ENCODE measurements around the gene KLK8. TPM values are rescaled to one million over a fixed set of nuclear protein-coding genes. Genes with fewer than 3 reads are reported as not detected.

The KLK8 gene
- total and polyA plus RNA-seq, 10 donors: 0.56 TPM; not detected in 9

DNA sequence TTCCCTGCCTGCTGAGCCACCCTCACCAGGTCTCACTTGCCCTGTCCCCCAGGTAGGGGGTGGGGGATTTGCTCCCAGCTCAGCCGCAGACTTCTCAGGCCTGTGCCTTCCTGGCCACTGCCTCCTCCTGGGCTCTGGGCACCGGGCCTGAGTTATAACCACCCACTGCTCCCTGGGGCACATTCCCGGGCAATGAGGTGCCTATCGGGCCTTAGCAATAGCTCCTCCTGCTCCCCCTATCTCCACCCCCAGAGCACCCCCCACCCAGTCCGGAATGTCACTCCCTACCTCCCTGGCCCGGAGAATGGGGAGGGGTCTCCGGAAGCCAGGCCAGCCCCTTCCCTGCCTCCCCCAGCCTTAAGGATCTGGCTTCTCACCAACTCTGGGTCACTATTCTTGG lies 48.5 kb downstream of the KLK8 start, which contains the start of gene KLK5:
TSS of gene KLK5 (minus strand) at position 129 of the 400 bp plus-strand sequence. CDS start 381 bp downstream, outside the sequence.
- 3 to 24% (median 12%) methylated on average over 4 to 7 of the region's 7 CpGs for WGBS, 5 donors
- TF ChIP-seq, protein P1, sequence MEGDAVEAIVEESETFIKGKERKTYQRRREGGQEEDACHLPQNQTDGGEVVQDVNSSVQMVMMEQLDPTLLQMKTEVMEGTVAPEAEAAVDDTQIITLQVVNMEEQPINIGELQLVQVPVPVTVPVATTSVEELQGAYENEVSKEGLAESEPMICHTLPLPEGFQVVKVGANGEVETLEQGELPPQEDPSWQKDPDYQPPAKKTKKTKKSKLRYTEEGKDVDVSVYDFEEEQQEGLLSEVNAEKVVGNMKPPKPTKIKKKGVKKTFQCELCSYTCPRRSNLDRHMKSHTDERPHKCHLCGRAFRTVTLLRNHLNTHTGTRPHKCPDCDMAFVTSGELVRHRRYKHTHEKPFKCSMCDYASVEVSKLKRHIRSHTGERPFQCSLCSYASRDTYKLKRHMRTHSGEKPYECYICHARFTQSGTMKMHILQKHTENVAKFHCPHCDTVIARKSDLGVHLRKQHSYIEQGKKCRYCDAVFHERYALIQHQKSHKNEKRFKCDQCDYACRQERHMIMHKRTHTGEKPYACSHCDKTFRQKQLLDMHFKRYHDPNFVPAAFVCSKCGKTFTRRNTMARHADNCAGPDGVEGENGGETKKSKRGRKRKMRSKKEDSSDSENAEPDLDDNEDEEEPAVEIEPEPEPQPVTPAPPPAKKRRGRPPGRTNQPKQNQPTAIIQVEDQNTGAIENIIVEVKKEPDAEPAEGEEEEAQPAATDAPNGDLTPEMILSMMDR (IDR thresholded peaks at IDR 0.05 in 8 of 11, conservative IDR thresholded peaks at IDR 0.05 in 3 of 11): no peak
- TF ChIP-seq POLR2A (IDR thresholded peaks at IDR 0.05) (no peak), POLR2AphosphoS5 (IDR thresholded peaks at IDR 0.05) (no peak)
- Histone ChIP-seq H3K27ac (no peak within 1 kb of the TSS), H3K27me3 (replicated peaks in 1 of 7) (peaks cover 0 to 71% (median 0%) of the 10 kb centered on the region in 7 donors), H3K4me3 (no peak within 1 kb of the TSS), H3K4me1 (no peaks in the 10 kb centered on the region), H3K36me3 (no peaks in the 10 kb centered on the region), H3K9me3 (no peaks in the 10 kb centered on the region)
- no peak for DNase-seq
- intact Hi-C loops (cut with DNase I; ENCODE audit: low total_unique reads): no loop called here

DNA sequence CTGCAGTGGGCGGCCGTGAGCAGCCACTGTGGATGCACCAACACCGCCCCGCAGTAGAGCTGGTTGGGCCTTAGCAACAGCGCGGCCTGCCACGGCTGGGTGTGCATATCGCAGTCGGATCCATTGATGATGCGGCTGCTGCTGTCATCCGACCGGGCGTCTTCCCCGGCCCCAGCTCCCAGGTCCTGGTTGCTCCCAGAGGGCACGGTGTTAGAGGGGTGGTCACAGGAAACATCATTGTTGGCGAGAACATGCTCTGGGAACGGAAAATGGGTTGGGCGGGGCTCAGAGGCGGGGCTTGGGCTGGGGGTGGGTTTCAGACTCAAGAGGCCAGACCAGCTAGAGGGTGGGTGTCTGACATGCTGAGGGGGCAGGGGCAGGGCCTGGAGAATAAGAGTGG lies 51.5 kb downstream of the KLK8 start:
- 44 to 73% (median 59%) methylated on average over 17 to 19 of the region's 19 CpGs for WGBS, 5 donors
- TF ChIP-seq, protein P1 (IDR thresholded peaks at IDR 0.05 in 8 of 11, conservative IDR thresholded peaks at IDR 0.05 in 3 of 11): no peak
- TF ChIP-seq POLR2AphosphoS5 (IDR thresholded peaks at IDR 0.05) (no peak), POLR2A (IDR thresholded peaks at IDR 0.05) (no peak)
- Histone ChIP-seq H3K27ac (no peak overlapping the region), H3K36me3 (no peaks in the 10 kb centered on the region), H3K9me3 (no peaks in the 10 kb centered on the region), H3K27me3 (replicated peaks in 1 of 7) (peaks cover 0 to 53% (median 0%) of the 10 kb centered on the region in 7 donors), H3K4me3 (no peak overlapping the region), H3K4me1 (no peaks in the 10 kb centered on the region)
- intact Hi-C loops (cut with DNase I; ENCODE audit: low total_unique reads): no loop called here
- DNase-seq: no peak

DNA sequence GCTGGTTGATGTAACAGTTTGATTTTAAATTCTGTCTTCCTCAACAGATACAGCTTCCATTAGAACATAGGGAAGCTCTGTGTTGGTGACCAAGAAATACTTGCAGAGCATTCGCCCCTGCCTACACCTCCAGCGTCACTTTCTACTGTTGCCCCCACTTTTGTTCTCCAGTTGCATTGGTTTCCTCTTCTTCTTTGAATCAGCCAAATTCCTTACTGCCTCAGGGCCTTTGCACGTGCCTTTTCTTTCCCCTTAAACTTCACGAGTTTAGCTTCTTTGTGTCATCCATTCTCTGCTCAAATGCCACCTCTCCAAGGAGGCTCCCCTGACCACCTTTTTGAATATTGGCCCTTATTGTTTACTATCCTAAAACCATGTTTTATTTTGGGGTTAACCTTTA lies 54.3 kb downstream of the KLK8 start:
- H3K27ac ChIP-seq: no peak overlapping the region
- 75 to 91% (median 79%) methylated on average over 4 of the region's 4 CpGs for WGBS, 5 donors
- peaks cover 0 to 35% (median 0%) of the 10 kb centered on the region in 7 donors for H3K27me3 ChIP-seq (replicated peaks in 1 of 7)
- DNase-seq: no peak
- H3K9me3 ChIP-seq: peaks cover 0 to 4% (median 0%) of the 10 kb centered on the region in 8 donors
- H3K4me1 ChIP-seq: no peaks in the 10 kb centered on the region
- intact Hi-C loops (cut with DNase I; ENCODE audit: low total_unique reads): no loop called here
- TF ChIP-seq POLR2AphosphoS5 (IDR thresholded peaks at IDR 0.05) (no peak), POLR2A (IDR thresholded peaks at IDR 0.05) (no peak)
- TF ChIP-seq, protein P1 (IDR thresholded peaks at IDR 0.05 in 8 of 11, conservative IDR thresholded peaks at IDR 0.05 in 3 of 11): no peak
- no peak overlapping the region for H3K4me3 ChIP-seq
- no peaks in the 10 kb centered on the region for H3K36me3 ChIP-seq

Other genes starting within 250 kb of the KLK8 start
- not detected for gene GPR32, start 231.1 kb downstream of the KLK8 start, total RNA-seq
- not detected for gene GPR32, start 231.1 kb downstream of the KLK8 start, polyA plus RNA-seq
- not detected for gene ACP4, start 211.2 kb downstream of the KLK8 start, total RNA-seq
- not detected for gene ACP4, start 211.2 kb downstream of the KLK8 start, polyA plus RNA-seq
- gene KLK1, start 177.8 kb downstream of the KLK8 start, total RNA-seq: 10 to 100 TPM in 4 of 7 donors, 1 to 10 TPM in 3; 1.3 to 28.6 (median 10.7) TPM
- gene KLK1, start 177.8 kb downstream of the KLK8 start, polyA plus RNA-seq: 10 to 100 TPM; 16.3 to 56.5 (median 54.5) TPM
- not detected for gene KLK15, start 168.0 kb downstream of the KLK8 start, total RNA-seq
- under 1 TPM in 2 of 3 donors, not detected in 1; 0.07 to 0.13 TPM for gene KLK15, start 168.0 kb downstream of the KLK8 start, polyA plus RNA-seq
- gene KLK3, start 146.7 kb downstream of the KLK8 start, total RNA-seq: not detected
- under 1 TPM in 1 of 3 donors, not detected in 2; 0.03 TPM for gene KLK3, start 146.7 kb downstream of the KLK8 start, polyA plus RNA-seq
- gene KLK2, start 128.2 kb downstream of the KLK8 start, total RNA-seq: 1 to 10 TPM in 1 of 7 donors, under 1 TPM in 1, not detected in 5; 0.37 to 1.2 TPM
- gene KLK2, start 128.2 kb downstream of the KLK8 start, polyA plus RNA-seq: under 1 TPM; 0.65 to 0.86 (median 0.65) TPM
- gene KLK4, start 90.2 kb downstream of the KLK8 start, total RNA-seq: not detected
- under 1 TPM; 0.19 to 0.26 (median 0.20) TPM for gene KLK4, start 90.2 kb downstream of the KLK8 start, polyA plus RNA-seq
- gene KLK5, start 48.6 kb downstream of the KLK8 start, total RNA-seq: under 1 TPM in 1 of 7 donors, not detected in 6; 0.79 TPM
- under 1 TPM in 1 of 3 donors, not detected in 2; 0.13 TPM for gene KLK5, start 48.6 kb downstream of the KLK8 start, polyA plus RNA-seq
- 1 to 10 TPM in 5 of 7 donors, under 1 TPM in 1, not detected in 1; 0.79 to 9.5 (median 3.0) TPM for gene KLK6, start 32.0 kb downstream of the KLK8 start, total RNA-seq
- 1 to 10 TPM in 1 of 3 donors, under 1 TPM in 2; 0.43 to 5.8 (median 0.80) TPM for gene KLK6, start 32.0 kb downstream of the KLK8 start, polyA plus RNA-seq
- gene KLK7, start 17.7 kb downstream of the KLK8 start, total RNA-seq: 1 to 10 TPM in 1 of 7 donors, under 1 TPM in 1, not detected in 5; 0.23 to 1.6 TPM
- gene KLK7, start 17.7 kb downstream of the KLK8 start, polyA plus RNA-seq: under 1 TPM; 0.03 to 0.45 (median 0.09) TPM
- gene KLK10, start 18.1 kb upstream of the KLK8 start, total RNA-seq: not detected
- under 1 TPM; 0.06 to 0.13 (median 0.09) TPM for gene KLK10, start 18.1 kb upstream of the KLK8 start, polyA plus RNA-seq
- gene KLK11, start 25.0 kb upstream of the KLK8 start, total RNA-seq: not detected
- under 1 TPM in 2 of 3 donors, not detected in 1; 0.09 to 0.29 TPM for gene KLK11, start 25.0 kb upstream of the KLK8 start, polyA plus RNA-seq
- gene KLK12, start 33.4 kb upstream of the KLK8 start, total RNA-seq: not detected
- under 1 TPM in 1 of 3 donors, not detected in 2; 0.16 TPM for gene KLK12, start 33.4 kb upstream of the KLK8 start, polyA plus RNA-seq
- gene KLK13, start 63.5 kb upstream of the KLK8 start, total RNA-seq: not detected
- gene KLK13, start 63.5 kb upstream of the KLK8 start, polyA plus RNA-seq: under 1 TPM in 1 of 3 donors, not detected in 2; 0.13 TPM
- gene KLK14, start 81.3 kb upstream of the KLK8 start, total RNA-seq: under 1 TPM in 2 of 7 donors, not detected in 5; 0.44 to 0.63 TPM
- gene KLK14, start 81.3 kb upstream of the KLK8 start, polyA plus RNA-seq: under 1 TPM; 0.12 to 0.33 (median 0.22) TPM
- 1 to 10 TPM; 4.5 to 8.2 (median 6.5) TPM for gene CTU1, start 106.8 kb upstream of the KLK8 start, total RNA-seq
- 1 to 10 TPM; 1.1 to 4.0 (median 2.6) TPM for gene CTU1, start 106.8 kb upstream of the KLK8 start, polyA plus RNA-seq
- 10 to 100 TPM; 26.9 to 81.3 (median 42.1) TPM for gene SIGLEC9, start 123.3 kb upstream of the KLK8 start, total RNA-seq
- 10 to 100 TPM in 1 of 3 donors, 1 to 10 TPM in 2; 4.6 to 13.5 (median 5.7) TPM for gene SIGLEC9, start 123.3 kb upstream of the KLK8 start, polyA plus RNA-seq
- 10 to 100 TPM; 23.1 to 59.9 (median 31.3) TPM for gene SIGLEC7, start 140.7 kb upstream of the KLK8 start, total RNA-seq
- gene SIGLEC7, start 140.7 kb upstream of the KLK8 start, polyA plus RNA-seq: 10 to 100 TPM in 2 of 3 donors, 1 to 10 TPM in 1; 6.8 to 16.5 (median 11.0) TPM
- 10 to 100 TPM; 32.6 to 77.8 (median 65.4) TPM for gene CD33, start 223.5 kb upstream of the KLK8 start, total RNA-seq
- gene CD33, start 223.5 kb upstream of the KLK8 start, polyA plus RNA-seq: 10 to 100 TPM in 2 of 3 donors, 1 to 10 TPM in 1; 9.6 to 19.2 (median 16.6) TPM
- under 1 TPM in 1 of 7 donors, not detected in 6; 0.88 TPM for gene SIGLECL1, start 249.5 kb upstream of the KLK8 start, total RNA-seq
- under 1 TPM in 1 of 3 donors, not detected in 2; 0.26 TPM for gene SIGLECL1, start 249.5 kb upstream of the KLK8 start, polyA plus RNA-seq

Measured in spleen (tissue), 11 donors.